Sigmoid colon (tissue), 7 donors: ENCODE results near the gene MYORG. TPM values are rescaled to one million over a fixed set of nuclear protein-coding genes. Genes with fewer than 3 reads are reported as not detected.

Source experiments
- DNase-seq: peaks from one replicate; pipeline ENCODE4 v3.0.0-alpha.2; 2019
- H3K27ac ChIP-seq, 4 donors: fragments of 200-600 bp; sonication (generic); one replicate each; pipeline ENCODE4 v1.5.1; 2016 to 2019; ENCODE audit warnings: mild to moderate bottlenecking in 1 of 4
- H3K27me3 ChIP-seq, 3 donors: fragments of 200-600 bp; sonication (generic); one replicate each; pipeline ENCODE4 v1.5.1; 2019; ENCODE audit warnings: mild to moderate bottlenecking in 1 of 3
- H3K36me3 ChIP-seq, 4 donors: fragments of 200-600 bp; sonication (generic); one replicate each; pipeline ENCODE4 v1.5.1; 2016 to 2019
- H3K4me1 ChIP-seq, 4 donors: fragments of 200-600 bp; sonication (generic); one replicate each; pipeline ENCODE4 v1.5.1; 2017 to 2019
- H3K4me3 ChIP-seq, 4 donors: fragments of 200-600 bp; sonication (generic); one replicate each; pipeline ENCODE4 v1.5.1; 2017 to 2019; ENCODE audit warnings: mild to moderate bottlenecking in 2 of 4, moderate library complexity in 1 of 4
- H3K9me3 ChIP-seq, 4 donors: fragments of 200-600 bp in 3 of 4; sonication (generic) in 3 of 4; one replicate each; pipeline versions ENCODE4 v1.5.1 to v1.6.1; 2013 to 2019
- CTCF ChIP-seq, 4 experiments: fragments of 450-650 bp in 3 of 4; fragments of 200-600 bp in 1 of 4; IDR thresholded peaks; one replicate each; pipeline ENCODE4 v1.5.1; 2016 to 2019; ENCODE audit warnings: antibody characterized with exemption in 4 of 4, mild to moderate bottlenecking in 3 of 4, moderate library complexity in 2 of 4
- EP300 ChIP-seq, 4 donors: sonication (generic); formaldehyde crosslinking; IDR thresholded peaks; one replicate each; pipeline ENCODE4 v1.6.1; 2017; ENCODE audit warnings: antibody characterized with exemption in 4 of 4
- POLR2A ChIP-seq, 2 donors: fragments of 450-650 bp; IDR thresholded peaks; one replicate each; pipeline ENCODE4 v1.6.1; 2016; ENCODE audit warnings: antibody characterized with exemption in 2 of 2, mild to moderate bottlenecking in 2 of 2, moderate library complexity in 2 of 2
- POLR2AphosphoS5 ChIP-seq, 4 donors: sonication (generic); formaldehyde crosslinking; IDR thresholded peaks; one replicate each; pipeline ENCODE4 v1.6.1; 2017; ENCODE audit warnings: antibody characterized with exemption in 4 of 4
- WGBS, 2 donors: extraction: QIAGEN DNeasy Blood & Tissue Kit; methylation state at CpG; one replicate each; pipeline ENCODE4 v1.1.7; 2013; 5-methylcytosine and 5-hydroxymethylcytosine counted together
- intact Hi-C: fragments of 100-400 bp; cut with DNase I; formaldehyde crosslinking; loops from one replicate; pipeline ENCODE4 v1.15.1; 2023
- polyA plus RNA-seq, 3 donors: library from polyadenylated mRNA; stranded (reverse); fragments of 200-250 nt; gene quantifications; one replicate each; pipeline ENCODE4 v1.2.3, GENCODE V29; 2013
- total RNA-seq, 4 donors: library from RNA; depleted of rRNA; stranded (reverse); fragments of >200 nt; gene quantifications; one replicate each; pipeline ENCODE4 v1.1.0, GENCODE V29; 2016
- donor health status: healthy with polysubstance abuse.
- donor health status: Bipolar disorder and iron deficiency.
- donor health status: healthy.

MYORG gene
- total and polyA plus RNA-seq, 7 donors: 3.0 to 23.5 (median 18.5) TPM

DNA sequence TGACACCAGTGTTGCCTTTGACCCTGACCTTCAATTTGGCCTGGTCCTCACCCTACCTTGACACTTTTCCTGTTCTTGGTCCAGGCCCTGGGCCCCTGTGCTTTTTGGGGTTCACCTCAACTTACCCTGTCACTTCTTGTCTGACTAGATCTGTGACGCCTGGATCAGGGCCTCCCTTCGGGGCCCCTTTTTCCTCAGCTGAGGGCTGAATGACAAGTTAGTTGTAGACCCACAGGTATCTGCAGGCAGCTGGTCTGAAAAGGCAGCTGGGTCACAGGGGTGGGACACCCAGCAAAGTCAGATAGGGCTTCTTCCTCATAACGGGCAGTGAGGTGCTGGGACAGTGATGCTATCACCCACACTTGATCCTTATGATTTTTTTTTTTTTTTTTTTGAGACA lies 10.0 kb upstream of the MYORG start:
- WGBS, 2 donors: 91 to 93% methylated on average over 3 of the region's 3 CpGs
- H3K27me3 ChIP-seq: no peaks in the 10 kb centered on the region
- H3K27ac ChIP-seq: no peak overlapping the region
- TF ChIP-seq EP300 (IDR thresholded peaks at IDR 0.05) (no peak), POLR2A (IDR thresholded peaks at IDR 0.05) (no peak), POLR2AphosphoS5 (IDR thresholded peaks at IDR 0.05) (no peak), CTCF (IDR thresholded peaks at IDR 0.05) (no peak)
- intact Hi-C loops: no loop called here
- peaks cover 0 to 4% (median 0%) of the 10 kb centered on the region in 4 donors for H3K4me1 ChIP-seq
- no peaks in the 10 kb centered on the region for H3K9me3 ChIP-seq
- H3K36me3 ChIP-seq: no peaks in the 10 kb centered on the region
- H3K4me3 ChIP-seq: no peak overlapping the region
- DNase-seq: no peak

DNA sequence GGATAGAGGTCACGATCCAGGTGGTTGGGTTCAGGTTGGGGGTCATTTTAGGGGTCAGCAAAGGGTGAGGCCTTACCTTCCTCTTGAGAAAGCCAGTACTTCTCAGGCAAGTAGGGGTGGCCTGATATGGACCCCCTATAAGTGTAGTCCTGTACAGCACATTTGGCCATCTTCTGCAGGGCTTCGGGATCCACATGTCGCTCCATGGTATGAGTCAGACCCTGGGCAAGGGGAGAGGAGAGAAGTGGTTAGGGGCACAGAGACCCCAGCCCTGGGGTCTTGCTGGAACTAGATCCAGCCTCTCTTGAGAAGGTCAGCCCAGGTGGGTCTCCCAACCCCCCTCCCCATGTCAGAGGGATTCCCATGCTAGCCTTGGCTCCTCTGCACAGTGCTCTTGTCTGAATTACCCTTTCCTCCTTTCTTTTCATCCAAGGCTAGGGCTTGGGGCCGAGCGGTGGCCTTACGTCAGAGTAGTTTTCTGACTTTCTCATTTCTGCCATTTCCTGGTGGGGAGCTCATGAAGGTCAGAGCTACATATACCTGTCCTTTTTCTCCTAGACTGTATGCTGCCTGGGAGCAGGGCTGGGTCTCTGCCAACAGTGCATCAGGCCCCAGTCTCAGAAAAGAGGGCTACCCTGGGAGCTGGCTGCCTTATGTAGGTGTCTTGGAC lies 9.0 kb upstream of the MYORG start:
- Histone ChIP-seq H3K27me3 (no peaks in the 10 kb centered on the region), H3K36me3 (no peaks in the 10 kb centered on the region), H3K4me3 (no peak overlapping the region), H3K9me3 (no peaks in the 10 kb centered on the region), H3K27ac (no peak overlapping the region), H3K4me1 (peaks cover 0 to 12% (median 8%) of the 10 kb centered on the region in 4 donors)
- no peak for DNase-seq
- intact Hi-C loops: no loop called here
- WGBS, 2 donors: 96 to 98% methylated on average over 6 of the region's 6 CpGs
- no peak for TF ChIP-seq POLR2AphosphoS5 (IDR thresholded peaks at IDR 0.05)
- no peak for TF ChIP-seq EP300 (IDR thresholded peaks at IDR 0.05)
- no peak for TF ChIP-seq POLR2A (IDR thresholded peaks at IDR 0.05)
- TF ChIP-seq CTCF (IDR thresholded peaks at IDR 0.05): no peak

GRCh38 chr9:34384368-34385165 lies 7.9 kb upstream of the MYORG start:
- no peak overlapping the region for H3K4me3 ChIP-seq
- no peaks in the 10 kb centered on the region for H3K36me3 ChIP-seq
- H3K9me3 ChIP-seq: no peaks in the 10 kb centered on the region
- H3K27me3 ChIP-seq: no peaks in the 10 kb centered on the region
- 82 to 85% methylated on average over 7 of the region's 7 CpGs for WGBS, 2 donors
- DNase-seq: no peak
- H3K4me1 ChIP-seq: peaks cover 0 to 22% (median 19%) of the 10 kb centered on the region in 4 donors
- no peak overlapping the region for H3K27ac ChIP-seq
- intact Hi-C loops: no loop called here
- TF ChIP-seq POLR2A (IDR thresholded peaks at IDR 0.05) (no peak), CTCF (IDR thresholded peaks at IDR 0.05) (no peak), POLR2AphosphoS5 (IDR thresholded peaks at IDR 0.05) (no peak), EP300 (IDR thresholded peaks at IDR 0.05) (no peak)

- Histone ChIP-seq H3K4me1 (peaks cover 0 to 29% (median 24%) of the 10 kb centered on the region in 4 donors), H3K36me3 (no peaks in the 10 kb centered on the region), H3K9me3 (no peaks in the 10 kb centered on the region), H3K27me3 (no peaks in the 10 kb centered on the region), H3K4me3 (no peak overlapping the region), H3K27ac (no peak overlapping the region)
- intact Hi-C loops: no loop called here
- TF ChIP-seq POLR2AphosphoS5 (IDR thresholded peaks at IDR 0.05) (no peak), EP300 (IDR thresholded peaks at IDR 0.05) (no peak), POLR2A (IDR thresholded peaks at IDR 0.05) (no peak), CTCF (IDR thresholded peaks at IDR 0.05) (no peak)
- WGBS, 2 donors: 83 to 94% methylated on average over 4 of the region's 4 CpGs
- no peak for DNase-seq
These were observed 7.2 kb upstream of the MYORG start for GRCh38 chr9:34383904-34384303.
